NCI-H1694 treated with DMSO at 0.1 percent for 48 hours (cell line): ENCODE data around the gene STX4.

ENCODE experiments used
- DNase-seq: peaks from one replicate; lab custom pipeline; 2025; lab: John Stamatoyannopoulos, UW

The STX4 gene

DNA sequence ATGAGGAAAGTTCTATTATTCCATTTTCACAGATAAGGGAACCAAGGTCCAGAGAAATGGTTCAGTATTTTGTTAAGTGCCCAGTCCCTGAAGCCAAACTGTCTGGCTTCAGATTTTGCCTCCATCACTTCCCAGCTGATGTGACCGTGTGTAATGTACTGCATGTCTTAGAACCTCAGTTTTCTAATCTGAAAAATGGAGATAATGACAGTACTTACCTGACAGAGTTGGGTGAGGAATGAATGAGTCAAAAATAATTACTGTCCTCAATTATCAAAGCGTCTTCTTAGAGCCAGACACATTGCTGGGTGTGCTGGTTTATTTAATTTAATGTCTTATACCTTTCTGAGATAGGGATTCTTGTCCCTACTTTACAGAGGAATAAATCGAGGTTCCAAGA, 34.0 kb downstream of the STX4 start:
- DNase-seq: no peak

DNA sequence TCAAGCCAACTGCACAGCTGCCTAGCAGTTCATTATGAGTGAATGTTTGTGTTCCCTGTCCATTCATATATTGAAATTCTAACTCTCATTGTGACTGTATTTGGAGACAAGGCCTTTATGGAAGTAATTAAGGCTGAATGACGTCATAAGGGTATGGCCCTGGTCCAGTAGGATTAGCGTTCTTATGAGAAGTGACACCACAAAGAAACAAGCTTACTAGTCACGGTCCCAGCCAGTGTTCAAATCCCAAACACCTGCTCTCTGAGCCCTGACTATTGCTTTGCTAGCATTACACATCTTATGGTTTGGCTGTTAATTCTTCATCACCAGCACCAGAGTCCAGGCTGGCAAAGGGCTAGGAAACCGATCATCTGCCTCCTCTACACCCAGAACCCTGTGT, 38.5 kb downstream of the STX4 start:
- no peak for DNase-seq

DNA sequence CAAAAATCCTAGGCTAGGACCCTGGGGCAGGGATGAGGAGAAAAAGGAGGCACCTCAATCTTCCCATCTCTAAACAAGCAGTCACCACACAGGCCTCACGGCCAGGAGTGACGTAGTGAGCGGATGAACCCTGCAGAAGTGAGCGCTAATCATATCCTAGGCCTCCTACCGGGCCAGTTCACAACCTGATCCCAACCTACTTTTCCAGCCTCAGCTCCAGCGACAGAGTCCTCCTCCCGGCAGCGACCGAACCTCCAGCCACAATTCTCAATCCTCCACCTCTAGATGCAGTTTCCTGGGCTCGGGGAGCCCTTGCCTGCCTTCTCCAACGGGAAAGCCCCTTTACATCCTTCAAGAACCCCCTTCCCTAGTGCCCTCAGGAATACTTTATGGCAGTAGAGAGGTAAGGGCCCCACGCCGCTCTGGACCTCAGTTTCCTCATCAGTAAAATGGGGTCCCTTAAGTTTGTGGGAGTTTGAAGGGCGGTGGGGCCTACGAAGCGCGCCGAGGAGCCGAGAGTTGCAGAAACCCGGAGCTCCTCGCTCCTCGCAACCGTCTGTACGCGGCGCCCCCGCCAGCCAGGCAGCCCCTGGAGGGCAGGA, 39.3 kb downstream of the STX4 start:
- no peak for DNase-seq

DNA sequence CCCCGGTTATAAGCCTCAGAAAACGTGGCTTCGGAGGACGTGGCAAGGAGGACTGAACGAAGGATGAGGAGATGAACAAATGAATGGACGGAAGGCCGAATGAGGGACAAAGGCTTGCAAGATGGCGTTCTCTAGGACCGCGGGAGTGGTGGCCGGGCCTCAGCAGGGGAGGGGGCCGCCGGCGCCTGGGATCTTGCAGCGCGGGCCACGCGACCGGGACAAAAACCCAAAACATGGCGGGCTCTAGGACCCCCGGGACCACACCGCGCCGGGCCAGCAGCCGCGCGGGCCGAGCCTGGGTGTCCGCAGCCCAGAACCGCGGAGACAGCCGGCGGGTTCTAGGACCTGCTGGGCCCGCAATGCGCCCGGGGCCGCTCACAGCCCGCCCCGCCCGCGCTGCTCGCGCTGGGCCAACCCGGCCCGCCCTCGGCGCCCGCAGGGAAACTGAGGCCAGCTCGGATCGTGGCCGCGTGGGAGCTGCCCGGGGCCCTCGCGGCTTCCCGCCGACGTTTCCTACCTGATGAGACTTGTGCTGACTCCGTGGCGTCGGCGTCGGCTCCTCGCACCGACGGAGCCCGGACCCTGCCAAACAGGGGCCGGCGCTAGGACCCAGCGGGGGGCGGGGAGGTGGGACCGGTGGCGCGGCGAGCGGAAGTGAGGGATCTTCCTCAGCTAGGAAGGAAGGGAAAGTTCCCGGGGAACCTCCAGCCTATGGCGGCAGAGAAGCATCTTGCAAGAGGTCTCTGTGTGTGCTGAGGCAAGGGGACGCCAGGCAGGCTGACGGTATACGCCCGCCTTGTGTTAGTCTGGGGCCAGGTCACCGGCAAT, 40.0 kb downstream of the STX4 start:
- peak; percentile 73 for DNase-seq

DNA sequence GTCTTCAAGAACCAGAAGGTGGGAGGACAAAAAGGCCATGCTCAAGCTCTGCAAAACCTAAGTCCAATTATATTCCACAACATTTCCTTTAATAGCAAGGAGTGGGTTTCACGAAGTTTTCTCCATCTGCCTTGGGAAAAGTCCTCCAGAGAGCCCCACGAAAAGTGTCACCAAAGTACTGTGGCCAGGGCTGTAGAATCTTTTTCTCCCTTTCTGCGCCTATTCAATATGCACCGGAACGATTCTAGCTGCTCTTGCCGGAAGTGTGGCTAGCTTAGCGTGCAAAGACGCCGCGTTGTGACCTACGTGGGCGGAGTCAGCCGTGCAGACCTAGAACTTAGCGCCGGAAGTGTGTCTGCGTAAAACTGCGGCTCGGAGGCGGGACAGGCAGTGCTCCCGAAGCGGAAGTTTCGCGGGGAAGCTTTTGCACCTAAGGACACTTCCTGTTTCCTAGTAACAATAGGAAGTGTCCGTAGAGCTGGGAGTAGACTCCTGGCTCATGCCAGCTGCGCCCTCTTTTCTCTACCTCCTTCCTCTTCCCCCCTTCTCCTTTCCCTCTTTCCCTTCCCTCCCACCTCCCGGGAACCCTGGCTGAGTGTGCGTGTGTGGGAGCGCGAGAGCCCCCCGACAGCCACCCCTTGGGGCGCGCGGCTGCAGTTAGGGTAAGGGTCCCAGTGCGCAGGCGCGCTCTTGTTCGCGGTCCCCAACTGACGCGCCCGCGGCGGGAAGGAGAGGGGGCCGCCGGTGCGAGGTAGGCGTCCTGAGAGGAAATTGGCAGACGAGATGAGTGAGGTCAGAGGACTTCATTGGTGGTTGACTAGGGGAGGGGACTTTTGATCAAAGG, 40.8 kb downstream of the STX4 start, which contains the start of the genes ZNF646 and ZNF668:
Gene ZNF646, plus strand, starts transcription at position 453 of the 844 bp plus-strand sequence. CDS start 1,903 bp downstream, outside the sequence.
Gene ZNF668, minus strand, starts transcription at position 271 of the 844 bp plus-strand sequence. CDS start 9,781 bp downstream, outside the sequence.
- peak; percentile 97 for DNase-seq

DNA sequence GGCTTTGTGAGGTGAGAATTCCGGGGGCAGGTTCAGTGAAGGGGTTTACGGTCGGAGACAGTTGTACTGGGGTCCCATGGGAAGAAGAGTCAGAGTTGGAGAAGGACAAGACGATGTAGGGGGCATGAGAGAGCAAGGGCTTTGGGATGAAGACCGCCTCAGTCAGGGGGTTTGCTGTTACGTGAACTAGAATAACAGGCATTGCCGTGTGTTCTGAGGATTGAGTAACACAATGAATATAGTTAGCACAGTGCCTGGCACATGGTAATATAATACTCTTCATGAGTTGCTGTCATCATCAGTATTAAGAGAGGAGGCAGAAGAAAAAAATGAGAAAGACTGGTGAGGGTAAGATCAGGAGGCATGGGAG, 41.4 kb downstream of the STX4 start:
- DNase-seq: no peak

DNA sequence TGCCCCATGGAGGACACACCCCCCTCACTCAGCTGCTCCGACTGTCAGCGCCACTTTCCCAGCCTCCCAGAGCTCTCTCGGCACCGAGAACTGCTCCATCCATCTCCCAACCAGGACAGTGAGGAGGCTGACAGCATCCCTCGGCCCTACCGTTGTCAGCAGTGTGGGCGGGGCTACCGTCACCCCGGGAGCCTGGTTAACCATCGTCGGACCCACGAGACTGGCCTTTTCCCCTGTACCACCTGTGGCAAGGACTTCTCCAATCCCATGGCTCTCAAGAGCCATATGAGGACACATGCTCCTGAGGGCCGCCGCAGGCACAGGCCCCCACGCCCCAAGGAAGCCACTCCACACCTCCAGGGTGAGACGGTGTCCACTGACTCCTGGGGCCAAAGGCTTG, 43.0 kb downstream of the STX4 start:
- no peak for DNase-seq

DNA sequence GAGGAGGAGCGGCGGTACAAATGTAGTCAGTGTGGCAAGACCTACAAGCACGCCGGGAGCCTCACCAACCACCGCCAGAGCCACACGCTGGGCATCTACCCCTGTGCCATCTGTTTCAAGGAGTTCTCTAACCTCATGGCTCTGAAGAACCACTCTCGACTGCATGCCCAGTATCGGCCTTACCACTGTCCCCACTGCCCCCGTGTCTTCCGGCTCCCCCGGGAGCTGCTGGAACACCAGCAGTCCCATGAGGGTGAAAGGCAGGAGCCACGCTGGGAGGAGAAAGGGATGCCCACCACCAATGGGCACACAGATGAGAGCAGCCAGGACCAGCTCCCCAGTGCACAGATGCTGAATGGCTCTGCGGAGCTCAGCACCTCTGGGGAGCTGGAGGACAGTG, 43.7 kb downstream of the STX4 start:
- DNase-seq: no peak

DNA sequence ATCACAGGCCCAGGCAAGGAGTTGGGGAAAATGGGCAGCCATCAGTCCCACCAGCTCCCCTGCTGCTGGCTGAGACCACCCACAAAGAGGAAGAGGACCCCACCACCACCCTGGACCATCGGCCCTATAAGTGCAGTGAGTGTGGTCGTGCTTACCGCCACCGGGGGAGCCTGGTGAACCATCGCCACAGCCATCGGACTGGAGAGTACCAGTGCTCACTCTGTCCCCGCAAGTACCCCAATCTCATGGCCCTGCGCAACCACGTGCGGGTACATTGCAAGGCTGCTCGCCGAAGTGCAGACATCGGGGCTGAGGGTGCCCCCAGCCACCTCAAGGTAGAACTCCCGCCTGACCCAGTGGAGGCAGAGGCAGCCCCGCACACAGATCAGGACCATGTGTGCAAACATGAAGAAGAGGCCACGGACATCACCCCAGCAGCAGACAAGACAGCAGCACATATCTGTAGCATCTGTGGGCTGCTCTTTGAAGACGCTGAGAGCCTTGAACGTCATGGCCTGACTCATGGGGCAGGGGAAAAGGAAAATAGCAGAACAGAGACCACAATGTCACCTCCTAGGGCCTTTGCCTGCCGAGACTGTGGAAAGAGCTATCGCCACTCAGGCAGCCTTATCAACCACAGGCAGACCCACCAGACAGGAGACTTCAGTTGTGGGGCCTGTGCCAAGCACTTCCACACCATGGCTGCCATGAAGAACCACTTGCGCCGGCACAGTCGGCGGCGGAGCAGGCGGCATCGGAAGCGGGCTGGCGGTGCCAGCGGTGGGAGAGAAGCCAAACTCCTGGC, 44.4 kb downstream of the STX4 start:
- no peak for DNase-seq

DNA sequence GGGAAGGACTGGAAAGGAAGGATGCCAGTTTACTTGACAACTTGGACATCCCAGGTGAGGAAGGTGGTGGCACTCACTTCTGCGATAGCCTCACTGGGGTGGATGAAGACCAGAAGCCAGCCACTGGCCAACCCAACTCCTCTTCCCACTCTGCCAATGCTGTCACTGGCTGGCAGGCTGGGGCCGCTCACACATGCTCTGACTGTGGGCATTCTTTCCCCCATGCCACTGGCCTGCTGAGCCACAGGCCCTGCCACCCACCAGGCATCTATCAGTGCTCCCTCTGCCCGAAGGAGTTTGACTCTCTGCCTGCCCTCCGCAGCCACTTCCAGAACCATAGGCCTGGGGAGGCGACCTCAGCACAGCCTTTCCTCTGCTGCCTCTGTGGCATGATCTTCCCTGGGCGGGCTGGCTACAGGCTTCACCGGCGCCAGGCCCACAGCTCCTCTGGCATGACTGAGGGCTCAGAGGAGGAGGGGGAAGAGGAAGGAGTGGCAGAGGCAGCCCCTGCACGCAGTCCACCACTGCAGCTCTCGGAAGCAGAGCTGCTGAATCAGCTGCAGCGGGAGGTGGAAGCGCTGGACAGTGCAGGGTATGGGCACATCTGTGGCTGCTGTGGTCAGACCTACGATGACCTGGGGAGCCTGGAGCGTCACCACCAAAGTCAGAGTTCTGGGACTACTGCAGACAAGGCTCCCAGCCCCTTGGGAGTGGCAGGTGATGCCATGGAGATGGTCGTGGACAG, 45.4 kb downstream of the STX4 start:
- no peak for DNase-seq

DNA sequence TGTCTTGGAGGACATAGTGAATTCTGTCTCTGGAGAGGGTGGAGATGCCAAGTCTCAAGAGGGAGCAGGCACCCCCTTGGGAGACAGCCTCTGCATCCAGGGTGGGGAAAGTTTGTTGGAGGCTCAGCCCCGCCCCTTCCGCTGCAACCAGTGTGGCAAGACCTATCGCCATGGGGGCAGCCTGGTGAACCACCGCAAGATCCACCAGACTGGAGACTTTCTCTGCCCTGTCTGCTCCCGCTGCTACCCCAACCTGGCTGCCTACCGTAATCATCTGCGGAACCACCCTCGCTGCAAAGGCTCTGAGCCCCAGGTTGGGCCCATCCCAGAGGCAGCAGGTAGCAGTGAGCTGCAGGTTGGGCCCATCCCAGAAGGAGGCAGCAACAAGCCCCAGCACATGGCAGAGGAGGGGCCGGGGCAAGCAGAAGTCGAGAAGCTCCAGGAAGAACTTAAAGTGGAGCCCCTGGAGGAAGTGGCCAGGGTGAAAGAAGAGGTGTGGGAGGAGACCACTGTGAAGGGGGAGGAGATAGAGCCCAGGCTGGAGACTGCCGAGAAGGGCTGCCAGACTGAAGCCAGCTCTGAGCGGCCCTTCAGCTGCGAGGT, 46.1 kb downstream of the STX4 start:
- no peak for DNase-seq

DNA sequence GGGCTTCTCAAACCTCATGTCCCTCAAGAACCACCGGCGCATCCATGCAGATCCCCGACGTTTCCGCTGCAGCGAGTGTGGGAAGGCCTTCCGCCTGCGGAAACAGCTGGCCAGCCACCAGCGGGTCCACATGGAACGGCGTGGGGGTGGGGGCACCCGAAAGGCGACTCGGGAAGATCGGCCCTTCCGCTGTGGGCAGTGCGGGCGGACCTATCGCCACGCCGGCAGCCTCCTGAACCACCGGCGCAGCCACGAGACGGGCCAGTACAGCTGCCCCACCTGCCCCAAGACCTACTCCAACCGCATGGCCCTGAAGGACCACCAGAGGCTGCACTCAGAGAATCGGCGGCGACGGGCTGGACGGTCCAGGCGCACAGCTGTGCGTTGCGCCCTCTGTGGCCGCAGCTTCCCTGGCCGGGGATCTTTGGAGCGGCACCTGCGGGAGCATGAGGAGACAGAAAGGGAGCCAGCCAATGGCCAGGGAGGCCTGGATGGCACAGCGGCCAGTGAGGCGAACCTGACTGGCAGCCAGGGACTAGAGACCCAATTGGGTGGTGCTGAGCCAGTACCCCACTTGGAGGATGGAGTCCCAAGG, 46.8 kb downstream of the STX4 start:
- no peak for DNase-seq

DNA sequence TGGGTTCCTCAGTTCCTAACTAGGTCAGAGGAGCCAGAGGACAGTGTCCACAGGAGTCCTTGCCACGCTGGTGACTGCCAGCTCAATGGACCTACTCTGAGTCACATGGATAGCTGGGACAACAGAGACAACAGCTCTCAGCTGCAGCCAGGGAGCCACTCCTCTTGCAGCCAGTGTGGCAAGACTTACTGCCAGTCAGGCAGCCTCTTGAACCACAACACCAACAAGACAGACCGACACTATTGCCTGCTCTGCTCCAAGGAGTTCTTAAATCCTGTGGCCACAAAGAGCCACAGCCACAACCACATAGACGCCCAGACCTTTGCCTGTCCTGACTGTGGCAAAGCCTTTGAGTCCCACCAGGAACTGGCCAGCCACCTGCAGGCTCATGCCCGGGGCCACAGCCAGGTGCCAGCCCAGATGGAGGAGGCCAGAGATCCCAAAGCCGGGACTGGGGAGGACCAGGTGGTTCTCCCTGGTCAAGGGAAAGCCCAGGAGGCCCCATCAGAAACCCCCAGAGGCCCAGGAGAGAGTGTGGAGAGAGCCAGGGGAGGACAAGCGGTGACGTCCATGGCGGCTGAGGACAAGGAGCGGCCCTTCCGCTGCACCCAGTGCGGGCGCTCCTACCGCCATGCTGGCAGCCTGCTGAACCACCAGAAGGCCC, 47.5 kb downstream of the STX4 start:
- DNase-seq: no peak

DNA sequence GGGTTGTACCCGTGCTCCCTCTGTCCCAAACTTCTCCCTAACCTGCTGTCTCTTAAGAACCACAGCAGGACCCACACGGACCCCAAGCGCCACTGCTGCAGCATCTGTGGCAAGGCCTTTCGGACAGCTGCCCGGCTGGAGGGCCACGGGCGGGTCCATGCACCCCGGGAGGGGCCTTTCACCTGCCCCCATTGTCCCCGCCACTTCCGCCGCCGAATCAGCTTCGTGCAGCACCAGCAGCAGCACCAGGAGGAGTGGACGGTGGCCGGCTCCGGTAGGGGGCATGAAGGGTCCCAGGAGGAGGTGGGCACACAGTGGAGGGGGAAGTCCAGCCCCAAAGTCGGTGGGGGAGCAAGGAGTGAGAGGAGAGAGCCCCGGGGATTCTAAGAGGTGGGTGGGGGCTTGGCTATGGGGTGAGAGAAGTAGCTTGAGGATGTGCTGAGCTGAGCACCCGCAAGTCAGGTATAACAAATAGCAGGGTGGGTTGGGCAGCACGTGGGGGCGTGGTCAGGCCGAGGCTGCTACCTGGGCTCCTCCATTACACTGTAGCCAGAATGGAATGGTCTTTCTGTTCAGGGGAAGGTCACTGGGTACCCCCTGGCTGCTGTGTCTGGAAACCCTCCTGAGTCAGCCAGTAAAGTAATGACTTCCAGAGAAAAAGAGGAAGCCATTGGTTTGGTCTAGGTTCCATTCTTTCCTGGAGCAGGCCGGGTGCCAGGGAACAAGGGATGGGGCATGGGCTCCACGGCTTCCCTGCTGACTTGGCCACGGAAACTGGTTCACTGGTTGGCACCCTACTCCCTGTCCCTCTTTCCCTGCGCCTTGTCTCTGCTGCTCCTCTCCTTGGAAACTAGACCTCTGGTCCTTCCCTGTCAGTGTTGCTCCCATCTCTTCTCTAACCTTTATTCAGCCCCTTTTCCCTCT, 48.3 kb downstream of the STX4 start:
- DNase-seq: no peak

DNA sequence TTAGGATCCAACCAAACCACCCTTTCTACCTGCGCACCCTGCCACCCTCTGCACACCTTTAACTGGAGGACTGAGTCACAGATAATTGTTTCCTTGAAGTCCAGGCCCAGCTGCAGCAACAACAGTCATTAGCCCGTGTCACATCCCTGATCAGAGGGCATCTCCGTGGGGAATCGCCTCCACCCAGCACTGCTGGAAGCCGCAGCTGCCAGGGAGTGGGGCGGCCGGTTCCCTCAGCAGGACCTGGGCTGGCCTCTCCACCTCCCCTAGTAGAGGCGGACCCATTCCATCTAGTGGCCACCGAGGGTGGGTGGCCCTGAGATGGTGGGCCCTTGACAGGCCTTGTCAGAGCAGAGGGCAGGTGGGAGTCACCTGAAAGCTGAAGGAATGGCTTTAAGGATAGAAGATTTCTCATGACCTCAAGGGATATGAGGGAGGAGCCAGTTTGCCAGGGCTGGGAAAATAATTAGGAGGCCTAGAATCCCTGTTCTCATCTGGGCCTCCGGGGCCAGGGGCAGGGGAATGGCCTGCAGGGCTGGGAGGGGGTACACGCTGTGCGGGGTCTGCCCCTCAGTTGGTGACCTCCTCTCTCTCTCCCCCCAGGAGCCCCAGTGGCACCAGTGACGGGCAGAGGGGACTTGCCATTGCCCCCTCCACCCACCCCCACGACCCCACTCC, 49.1 kb downstream of the STX4 start:
- DNase-seq: no peak

DNA sequence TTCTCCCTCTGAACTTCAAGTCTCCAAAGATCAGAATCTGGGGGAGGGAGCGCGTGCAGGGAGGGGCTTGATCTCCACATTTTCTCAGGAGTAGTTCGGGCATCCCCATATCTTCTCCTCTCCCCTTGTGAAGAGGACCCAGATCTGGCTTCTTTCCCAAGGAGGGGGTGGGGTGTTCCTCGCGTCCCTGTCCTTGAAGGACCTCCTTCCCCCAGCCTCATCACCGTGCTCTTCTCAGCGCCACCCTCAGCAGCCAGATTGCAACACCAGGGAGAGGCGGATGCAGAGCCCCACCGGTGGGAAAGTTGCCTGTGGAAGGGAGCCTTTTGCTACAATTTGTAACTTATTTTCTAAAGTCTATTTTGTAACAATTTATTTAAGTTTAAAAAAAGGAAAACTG, 49.7 kb downstream of the STX4 start:
- no peak for DNase-seq

DNA sequence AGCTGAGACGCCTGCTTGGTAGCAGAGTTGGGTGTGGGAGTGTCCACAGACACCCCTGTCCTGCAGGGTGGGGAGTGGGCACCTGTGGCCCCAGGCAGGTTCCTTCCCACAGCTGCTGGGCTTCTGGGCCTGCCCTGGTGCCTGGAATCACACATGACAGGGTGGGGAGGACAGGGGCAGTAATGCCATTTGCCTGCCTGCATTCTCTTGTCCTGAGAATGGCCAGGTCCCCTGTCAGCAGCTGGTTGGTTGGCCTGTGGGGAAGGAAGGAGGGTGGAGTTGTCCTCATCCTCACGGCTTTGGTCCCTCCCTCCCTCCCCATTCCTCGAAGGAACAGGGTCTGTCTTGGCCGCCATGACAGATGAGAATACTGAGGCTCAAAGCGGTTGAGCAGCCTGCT, 50.2 kb downstream of the STX4 start:
- no peak for DNase-seq

DNA sequence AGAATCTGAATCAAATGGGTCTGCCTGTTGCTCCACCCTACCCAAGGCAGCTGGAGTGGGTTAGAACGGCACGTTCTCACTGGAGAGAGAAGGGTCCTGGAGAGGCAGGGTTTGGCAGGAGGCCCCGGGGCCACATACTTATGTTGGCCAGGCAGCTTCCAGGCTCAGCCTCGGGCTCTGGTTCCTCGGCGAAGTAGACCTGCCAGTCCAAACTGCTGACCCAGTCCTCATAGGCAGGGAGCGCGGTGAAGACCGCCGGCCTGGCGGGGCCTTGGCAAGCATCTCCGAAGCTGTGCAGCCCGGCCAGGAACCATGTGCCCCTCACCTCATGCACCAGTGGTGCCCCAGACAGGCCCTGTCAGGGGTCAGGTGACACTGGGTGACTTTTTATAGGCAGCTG, 50.6 kb downstream of the STX4 start:
- no peak for DNase-seq
